ENCODE results near the gene HIF1AN. TPM values are rescaled to one million over a fixed set of nuclear protein-coding genes. Genes with fewer than 3 reads are reported as not detected.

The HIF1AN gene
- total RNA-seq, 4 donors from 2014 or later: 12.8 to 47.2 (median 21.7) TPM

DNA sequence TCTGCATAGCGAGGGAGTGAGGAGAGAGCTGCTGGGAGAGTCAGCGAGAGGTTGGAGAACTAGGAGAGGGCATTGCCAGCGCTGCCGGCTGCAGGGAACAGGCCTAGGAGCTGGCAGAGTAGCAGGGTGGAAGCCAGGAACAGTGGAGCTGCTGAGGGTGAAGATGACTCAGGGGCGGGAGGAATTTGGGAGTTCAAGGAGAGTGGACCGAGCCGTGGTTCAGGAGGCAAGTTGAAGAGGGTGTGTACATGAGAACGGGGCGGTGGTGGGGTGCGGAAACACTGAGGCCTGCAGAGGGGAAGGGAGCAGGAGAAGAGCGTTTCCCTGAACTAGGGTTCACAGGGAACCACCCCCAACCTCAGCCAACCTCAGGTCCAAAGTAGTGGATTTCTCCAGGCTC is 31.5 kb downstream of the HIF1AN start:
- in situ Hi-C loops (cut with MboI; ENCODE audit: low pct_ligation_motif_present in 1 of 4, low pct_unique_long_range_greater_than_20kb in 1 of 4, low sequenced_read_pairs in 3 of 4) (loop anchor here in 3 of 4 donors (10.0 to 25.0 kb wide), 2 partner anchors 295 to 308 kb away; no protein-coding TSS in a partner anchor), intact Hi-C loops (cut with DNase I; ENCODE audit: low total_unique reads) (loop anchor here (10.0 kb wide), 1 partner anchor 178 kb away; the partner anchor contains the start of gene PAX2)
- TF ChIP-seq, protein P1, sequence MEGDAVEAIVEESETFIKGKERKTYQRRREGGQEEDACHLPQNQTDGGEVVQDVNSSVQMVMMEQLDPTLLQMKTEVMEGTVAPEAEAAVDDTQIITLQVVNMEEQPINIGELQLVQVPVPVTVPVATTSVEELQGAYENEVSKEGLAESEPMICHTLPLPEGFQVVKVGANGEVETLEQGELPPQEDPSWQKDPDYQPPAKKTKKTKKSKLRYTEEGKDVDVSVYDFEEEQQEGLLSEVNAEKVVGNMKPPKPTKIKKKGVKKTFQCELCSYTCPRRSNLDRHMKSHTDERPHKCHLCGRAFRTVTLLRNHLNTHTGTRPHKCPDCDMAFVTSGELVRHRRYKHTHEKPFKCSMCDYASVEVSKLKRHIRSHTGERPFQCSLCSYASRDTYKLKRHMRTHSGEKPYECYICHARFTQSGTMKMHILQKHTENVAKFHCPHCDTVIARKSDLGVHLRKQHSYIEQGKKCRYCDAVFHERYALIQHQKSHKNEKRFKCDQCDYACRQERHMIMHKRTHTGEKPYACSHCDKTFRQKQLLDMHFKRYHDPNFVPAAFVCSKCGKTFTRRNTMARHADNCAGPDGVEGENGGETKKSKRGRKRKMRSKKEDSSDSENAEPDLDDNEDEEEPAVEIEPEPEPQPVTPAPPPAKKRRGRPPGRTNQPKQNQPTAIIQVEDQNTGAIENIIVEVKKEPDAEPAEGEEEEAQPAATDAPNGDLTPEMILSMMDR (IDR thresholded peaks at IDR 0.05): no peak
- TF ChIP-seq POLR2A (IDR thresholded peaks at IDR 0.05) (no peak), EP300 (IDR thresholded peaks at IDR 0.05; ENCODE audit: low read depth) (no peak), POLR2AphosphoS5 (IDR thresholded peaks at IDR 0.05) (no peak)
- no peaks in the 10 kb centered on the region for H3K9me3 ChIP-seq
- H3K36me3 ChIP-seq: no peaks in the 10 kb centered on the region
- H3K27me3 ChIP-seq: peaks cover 97% of the 10 kb centered on the region
- H3K4me1 ChIP-seq: peaks cover 0 to 7% (median 3%) of the 10 kb centered on the region in 4 donors
- no peak for DNase-seq
- H3K27ac ChIP-seq: no peak overlapping the region
- 48 to 70% methylated on average over 3 to 11 of the region's 11 CpGs for WGBS, 2 donors (ENCODE audit: low coverage in 1 of 2)
- no peak overlapping the region for H3K4me3 ChIP-seq

DNA sequence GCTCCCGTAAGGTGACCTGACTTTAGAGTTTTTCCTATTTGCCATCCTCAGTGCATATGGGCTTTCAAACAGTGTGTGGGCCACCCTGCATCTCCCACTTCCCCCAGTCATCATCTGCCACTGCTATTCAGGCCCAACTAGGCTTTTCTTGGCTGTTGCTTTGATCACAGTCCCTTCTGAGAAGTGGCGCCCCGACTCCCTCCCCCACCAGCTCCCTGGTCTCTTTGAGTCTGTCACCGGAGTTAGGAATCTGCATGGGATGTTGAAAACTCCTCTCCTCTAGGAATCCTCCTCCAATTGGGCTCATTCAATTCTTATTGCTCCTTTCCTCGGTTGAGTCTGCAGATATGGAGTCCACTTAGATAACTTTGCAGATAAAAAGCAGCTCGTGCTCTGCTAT is 32.1 kb downstream of the HIF1AN start:
- intact Hi-C loops (cut with DNase I; ENCODE audit: low total_unique reads): loop anchor here (10.0 kb wide), 1 partner anchor 177 kb away; the partner anchor contains the start of gene PAX2
- in situ Hi-C loops (cut with MboI; ENCODE audit: low pct_ligation_motif_present in 1 of 4, low pct_unique_long_range_greater_than_20kb in 1 of 4, low sequenced_read_pairs in 3 of 4): loop anchor here in 3 of 4 donors (10.0 to 25.0 kb wide), 2 partner anchors 294 to 307 kb away; no protein-coding TSS in a partner anchor
- 18 to 29% methylated on average over 5 to 6 of the region's 6 CpGs for WGBS, 2 donors (ENCODE audit: low coverage in 1 of 2)
- no peak overlapping the region for H3K4me3 ChIP-seq
- TF ChIP-seq, protein P1 (IDR thresholded peaks at IDR 0.05): no peak
- no peak for TF ChIP-seq POLR2AphosphoS5 (IDR thresholded peaks at IDR 0.05)
- TF ChIP-seq POLR2A (IDR thresholded peaks at IDR 0.05): no peak
- no peak for TF ChIP-seq EP300 (IDR thresholded peaks at IDR 0.05; ENCODE audit: low read depth)
- H3K27me3 ChIP-seq: peaks cover 96% of the 10 kb centered on the region
- no peak overlapping the region for H3K27ac ChIP-seq
- H3K4me1 ChIP-seq: peaks cover 0 to 1% (median 0%) of the 10 kb centered on the region in 4 donors
- H3K9me3 ChIP-seq: no peaks in the 10 kb centered on the region
- H3K36me3 ChIP-seq: no peaks in the 10 kb centered on the region
- no peak for DNase-seq

DNA sequence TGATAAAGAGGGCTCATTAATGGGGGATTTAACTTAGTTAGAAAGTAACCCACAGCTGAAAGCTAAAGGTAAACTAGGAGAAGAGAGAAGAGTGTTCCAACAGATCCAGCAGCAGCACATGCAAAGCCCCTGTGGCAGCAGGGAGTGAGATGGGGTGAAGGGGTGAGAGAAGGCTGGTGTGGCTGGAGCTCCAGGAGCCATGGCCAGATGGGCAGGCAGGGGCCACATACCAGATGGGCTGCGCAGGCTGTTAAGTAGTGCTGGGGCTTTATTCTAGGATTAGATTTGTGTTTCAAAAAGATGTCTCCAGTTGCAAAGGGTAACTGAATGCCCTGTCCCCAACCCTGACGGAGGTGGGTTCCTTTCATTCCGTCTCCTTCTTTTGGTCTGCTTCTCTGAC is 33.2 kb downstream of the HIF1AN start:
- WGBS, 2 donors (ENCODE audit: low coverage in 1 of 2): 80% methylated on average over 3 of the region's 3 CpGs; no CpG with 5 or more reads in 1 of the 2 donors
- no peak overlapping the region for H3K4me3 ChIP-seq
- intact Hi-C loops (cut with DNase I; ENCODE audit: low total_unique reads) (loop anchor here (10.0 kb wide), 1 partner anchor 176 kb away; the partner anchor contains the start of gene PAX2), in situ Hi-C loops (cut with MboI; ENCODE audit: low pct_ligation_motif_present in 1 of 4, low pct_unique_long_range_greater_than_20kb in 1 of 4, low sequenced_read_pairs in 3 of 4) (loop anchor here in 3 of 4 donors (10.0 to 25.0 kb wide), 2 partner anchors 293 to 306 kb away; no protein-coding TSS in a partner anchor)
- no peaks in the 10 kb centered on the region for H3K36me3 ChIP-seq
- peaks cover 95% of the 10 kb centered on the region for H3K27me3 ChIP-seq
- no peak for TF ChIP-seq POLR2AphosphoS5 (IDR thresholded peaks at IDR 0.05)
- TF ChIP-seq, protein P1 (IDR thresholded peaks at IDR 0.05): no peak
- no peak for TF ChIP-seq POLR2A (IDR thresholded peaks at IDR 0.05)
- TF ChIP-seq EP300 (IDR thresholded peaks at IDR 0.05; ENCODE audit: low read depth): no peak
- no peaks in the 10 kb centered on the region for H3K4me1 ChIP-seq
- no peaks in the 10 kb centered on the region for H3K9me3 ChIP-seq
- H3K27ac ChIP-seq: no peak overlapping the region
- DNase-seq: no peak

DNA sequence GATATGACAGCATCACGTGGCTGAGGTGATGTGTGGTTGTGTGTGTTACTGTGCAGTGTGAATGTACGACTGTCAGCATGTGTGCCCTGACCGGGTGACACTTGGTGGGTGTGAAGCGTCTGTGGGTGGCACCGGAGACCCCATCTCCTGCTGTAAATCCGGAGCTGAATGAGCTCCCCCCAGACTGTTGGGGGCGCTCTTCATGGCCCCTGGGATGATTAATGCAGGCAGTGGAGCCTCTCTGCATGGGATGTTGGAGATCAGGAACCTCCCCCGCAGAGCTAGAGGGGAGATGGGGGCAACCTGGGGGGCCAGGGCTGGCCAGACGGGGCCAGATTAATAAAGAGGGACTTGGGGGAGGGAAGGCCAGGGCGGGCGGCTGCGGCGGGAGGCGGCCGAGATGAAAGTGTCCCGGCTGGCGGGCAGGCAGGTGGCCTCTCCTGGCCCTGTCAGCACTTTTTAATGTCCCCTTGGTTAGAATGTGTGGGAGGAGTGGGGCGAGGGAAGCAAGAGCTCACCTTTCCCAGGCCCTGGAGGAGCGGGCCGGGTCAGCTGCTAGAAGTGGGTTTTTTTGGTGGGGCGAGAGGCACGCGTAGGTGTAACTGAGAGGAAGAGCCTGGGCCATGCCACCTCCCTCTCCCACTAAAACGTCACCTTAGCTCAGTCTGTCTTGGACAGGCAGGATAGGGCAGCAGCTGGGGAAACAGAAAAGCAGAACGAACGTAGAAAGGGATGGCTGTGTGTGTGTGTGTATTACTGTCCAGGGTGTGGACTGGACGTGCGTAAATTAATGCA is 34.1 kb downstream of the HIF1AN start:
- 16% methylated on average over 28 of the region's 28 CpGs; no CpG with 5 or more reads in 1 of the 2 donors for WGBS, 2 donors (ENCODE audit: low coverage in 1 of 2)
- no peak for DNase-seq
- intact Hi-C loops (cut with DNase I; ENCODE audit: low total_unique reads): loop anchor here (10.0 kb wide), 1 partner anchor 175 kb away; the partner anchor contains the start of gene PAX2
- Histone ChIP-seq H3K4me1 (no peaks in the 10 kb centered on the region), H3K4me3 (peak overlapping the region in 3 of 4 donors; percentile 6 to 23 (median 15)), H3K9me3 (no peaks in the 10 kb centered on the region), H3K27me3 (peaks cover 85% of the 10 kb centered on the region), H3K36me3 (no peaks in the 10 kb centered on the region), H3K27ac (no peak overlapping the region)
- in situ Hi-C loops (cut with MboI; ENCODE audit: low pct_ligation_motif_present in 1 of 4, low pct_unique_long_range_greater_than_20kb in 1 of 4, low sequenced_read_pairs in 3 of 4): loop anchor here in 3 of 4 donors (10.0 to 25.0 kb wide), 2 partner anchors 292 to 305 kb away; no protein-coding TSS in a partner anchor
- TF ChIP-seq POLR2A (IDR thresholded peaks at IDR 0.05): no peak
- TF ChIP-seq EP300 (IDR thresholded peaks at IDR 0.05; ENCODE audit: low read depth): no peak
- no peak for TF ChIP-seq POLR2AphosphoS5 (IDR thresholded peaks at IDR 0.05)
- TF ChIP-seq, protein P1 (IDR thresholded peaks at IDR 0.05): no peak

All from transverse colon (tissue), 4 donors.